Glomerular visceral epithelial cell (primary cell): Measurements from ENCODE around the gene JOSD2.

Source experiments
- DNase-seq: peaks from one replicate; pipeline ENCODE4 v3.0.0-alpha.2; 2016; ENCODE audit errors: extremely low spot score

The JOSD2 gene

DNA sequence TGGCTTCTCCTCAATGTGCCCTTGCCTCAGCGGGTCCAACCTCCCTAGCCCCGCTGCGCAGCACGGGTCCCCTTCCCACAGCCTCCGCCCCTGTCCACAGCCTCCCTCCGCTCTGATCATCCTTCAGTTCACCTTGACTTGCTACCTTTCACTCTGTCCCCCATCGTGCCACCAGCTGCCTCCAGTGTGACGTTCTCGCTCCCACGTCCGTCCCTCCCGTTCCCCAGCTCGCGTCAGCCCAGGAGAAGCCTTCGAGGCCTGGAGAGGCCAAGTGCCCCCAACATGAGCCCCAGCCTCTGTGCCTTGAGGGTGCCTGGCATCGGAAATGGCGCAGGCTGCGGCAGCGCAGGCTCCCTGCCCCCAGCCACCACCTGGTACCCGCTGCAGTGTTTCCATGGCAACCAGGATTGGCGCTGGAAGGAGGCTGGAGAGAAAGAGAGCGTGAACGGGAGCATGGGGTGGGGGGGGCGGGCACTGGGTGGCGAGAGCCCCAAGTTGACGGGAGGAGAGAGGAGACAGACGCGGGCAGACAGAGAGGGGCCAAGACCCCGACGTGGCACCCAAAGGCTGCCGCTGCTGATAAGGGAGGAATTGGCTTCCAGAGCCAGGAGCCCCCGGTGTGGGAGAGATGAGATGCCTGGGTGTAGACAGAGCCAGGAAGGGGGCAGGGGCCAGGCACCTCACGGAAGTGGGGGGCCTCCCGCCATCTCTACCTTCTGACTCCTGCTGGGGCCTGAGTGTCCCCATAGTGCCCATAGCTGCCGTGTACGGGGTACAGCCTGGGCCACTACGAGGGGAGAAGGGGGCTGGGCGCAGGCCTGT is 3.6 kb upstream of the JOSD2 start:
- no peak for DNase-seq

GRCh38 chr19:50513746-50514345 is 2.9 kb upstream of the JOSD2 start, which contains the start of gene ASPDH:
Gene ASPDH (minus strand): TSS chr19:50513913. CDS start chr19:50513823, 90 bp downstream.
- DNase-seq = no peak

DNA sequence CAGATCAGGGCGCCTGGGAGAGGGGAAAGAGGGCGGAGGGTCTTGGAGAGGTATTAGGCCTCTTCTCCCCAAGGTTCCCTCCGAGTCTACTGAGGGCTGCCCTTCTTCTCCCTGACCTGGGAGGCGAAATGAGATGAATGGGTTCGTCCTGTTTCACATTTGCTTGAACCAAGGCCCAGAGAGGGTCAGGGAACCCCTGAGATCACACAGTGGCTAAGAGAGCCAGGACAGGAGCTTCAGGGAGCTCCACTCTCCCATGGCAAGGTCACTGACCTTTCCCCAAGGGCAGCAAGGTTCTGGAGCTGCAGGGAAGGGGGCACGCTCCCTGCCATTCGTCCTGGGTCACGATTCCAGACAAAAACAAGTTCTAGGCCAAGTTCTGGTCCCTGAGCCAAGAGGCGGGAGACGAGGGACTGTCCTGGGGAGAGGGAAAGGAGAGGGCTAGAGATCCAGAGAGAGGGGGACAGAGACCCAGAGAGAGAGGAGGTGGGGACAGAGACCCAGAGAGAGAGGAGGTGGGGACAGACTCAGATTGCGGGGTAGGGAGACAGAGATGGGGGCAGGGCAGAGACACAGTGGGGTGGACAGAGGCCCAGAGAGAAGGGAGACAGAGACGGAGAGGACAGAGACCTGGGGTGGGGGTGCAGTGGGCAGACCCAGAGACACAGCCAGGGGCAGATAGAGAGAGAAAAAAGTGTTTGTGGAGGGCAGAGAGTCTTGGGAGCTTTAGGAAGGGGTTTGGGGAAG is 2.2 kb upstream of the JOSD2 start:
- DNase-seq = no peak

GRCh38 chr19:50512112-50512998 is 1.4 kb upstream of the JOSD2 start:
- DNase-seq = no peak

DNA sequence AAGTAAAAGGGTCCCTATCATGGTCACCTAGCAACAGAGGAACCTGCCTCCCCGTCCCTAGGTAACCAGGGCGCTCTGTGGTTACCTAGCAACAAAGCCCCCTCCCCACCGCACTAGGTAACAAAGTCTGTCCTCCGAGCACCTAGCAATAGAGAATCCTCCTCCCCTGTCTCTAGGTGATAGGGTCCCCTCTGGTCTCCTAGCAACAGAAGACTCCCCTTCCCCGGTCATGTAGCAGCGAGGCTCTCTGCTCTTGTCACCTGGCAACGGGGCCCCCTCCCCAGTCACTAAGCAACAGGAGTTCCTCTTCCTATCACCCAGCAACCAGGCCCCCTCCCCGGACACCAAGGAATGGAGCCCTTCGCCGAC is 307 bp downstream of the JOSD2 start:
- no peak for DNase-seq

- DNase-seq = no peak
Observed at GRCh38 chr19:50510121-50510670, 795 bp downstream of the JOSD2 start.

GRCh38 chr19:50509366-50509765 is 1.6 kb downstream of the JOSD2 start:
- DNase-seq = no peak

DNA sequence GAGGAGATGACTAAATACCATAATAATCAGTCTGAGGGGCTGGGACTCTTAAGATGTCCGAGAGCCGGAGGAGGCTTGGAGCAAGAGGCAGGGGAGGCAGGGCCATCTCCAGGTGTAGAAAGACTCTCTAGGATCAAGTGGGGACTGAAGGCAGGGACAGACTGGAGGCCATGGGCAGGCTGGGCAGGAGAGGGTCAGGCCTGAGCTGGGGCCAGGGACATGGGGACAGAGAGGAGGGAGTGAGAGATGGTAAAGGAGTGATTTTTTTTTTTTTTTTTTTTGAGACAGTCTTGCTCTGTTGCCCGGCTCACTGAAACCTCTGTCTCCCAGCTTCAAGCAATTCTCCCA is 2.2 kb downstream of the JOSD2 start:
- no peak for DNase-seq

DNA sequence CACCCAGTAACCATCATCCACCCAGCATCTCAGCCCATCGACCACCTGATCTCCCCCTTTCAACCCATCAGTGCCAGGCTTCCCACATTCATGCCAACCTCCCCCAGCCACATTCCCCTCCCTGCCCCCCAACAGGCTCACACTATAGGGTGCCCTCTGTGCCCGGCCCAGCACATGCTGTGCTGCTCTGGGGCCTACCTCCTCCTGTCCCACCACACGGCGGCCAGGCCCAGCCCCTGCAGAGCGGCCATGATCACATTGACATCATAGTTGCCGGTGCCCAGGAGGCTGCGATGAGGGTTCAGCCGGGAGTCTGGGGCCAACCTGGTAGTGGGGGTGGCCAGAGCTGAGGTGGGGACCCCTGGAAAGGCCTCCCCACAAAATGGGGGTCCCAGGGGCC is 3.6 kb downstream of the JOSD2 start:
- no peak for DNase-seq

DNA sequence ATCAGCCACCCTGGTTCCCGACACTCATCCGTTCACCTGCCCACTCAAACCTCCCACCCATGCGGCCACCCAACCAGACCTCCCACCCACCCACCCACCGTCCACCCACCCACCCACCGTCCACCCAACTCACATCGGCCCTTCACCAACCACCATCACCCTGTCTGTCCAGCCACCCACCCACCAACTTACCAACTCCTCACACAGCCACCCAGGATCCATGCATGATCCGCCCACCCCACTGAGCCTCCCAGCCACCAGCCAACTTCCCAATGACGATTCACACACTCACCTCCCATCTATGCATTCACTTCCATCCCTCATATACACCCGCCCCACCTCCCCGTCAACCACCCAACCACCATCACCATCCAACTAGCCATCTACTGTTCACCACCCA is 4.3 kb downstream of the JOSD2 start:
- DNase-seq = no peak

DNA sequence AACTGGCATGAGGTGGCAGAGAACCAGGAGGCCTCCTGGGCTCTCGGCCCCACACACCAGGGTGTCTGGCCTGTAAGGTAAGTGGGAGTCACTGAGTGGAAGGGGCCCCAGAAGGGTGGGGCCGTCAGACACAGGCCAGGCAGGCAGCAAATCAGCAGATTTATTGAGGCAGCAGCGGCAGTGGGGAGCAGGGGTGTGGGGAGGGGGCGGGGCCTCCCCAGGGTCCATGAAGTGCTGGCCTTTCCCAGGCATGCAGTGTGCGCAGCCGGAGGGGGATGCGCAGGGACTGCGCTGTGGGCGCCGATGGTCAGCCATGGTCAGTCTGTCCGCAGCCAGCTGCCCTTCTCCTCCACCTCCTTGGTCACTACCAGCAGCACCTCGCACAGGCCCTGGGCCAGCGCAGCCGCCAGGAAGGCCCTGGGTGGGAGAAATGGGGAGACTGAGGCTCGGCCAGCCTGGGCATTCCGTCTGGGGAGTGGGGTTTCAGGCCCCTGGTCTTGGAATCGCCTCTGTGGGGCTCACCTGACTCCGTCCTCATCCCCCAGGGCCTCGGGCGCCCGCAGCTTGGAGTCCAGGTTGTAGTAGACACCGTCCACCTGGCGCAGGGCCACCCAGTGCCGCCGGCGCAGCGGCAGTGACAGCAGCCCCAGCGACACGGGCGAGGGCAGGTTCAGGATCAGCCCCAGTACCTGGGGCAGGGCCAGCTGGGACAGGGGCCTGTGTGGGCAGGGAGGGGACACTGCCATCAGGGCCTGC is 5.0 kb downstream of the JOSD2 start:
- no peak for DNase-seq

GRCh38 chr19:50501568-50502475 is 9.2 kb downstream of the JOSD2 start:
- DNase-seq = no peak

- no peak for DNase-seq
Observed at GRCh38 chr19:50501186-50501567, 9.8 kb downstream of the JOSD2 start.

DNA sequence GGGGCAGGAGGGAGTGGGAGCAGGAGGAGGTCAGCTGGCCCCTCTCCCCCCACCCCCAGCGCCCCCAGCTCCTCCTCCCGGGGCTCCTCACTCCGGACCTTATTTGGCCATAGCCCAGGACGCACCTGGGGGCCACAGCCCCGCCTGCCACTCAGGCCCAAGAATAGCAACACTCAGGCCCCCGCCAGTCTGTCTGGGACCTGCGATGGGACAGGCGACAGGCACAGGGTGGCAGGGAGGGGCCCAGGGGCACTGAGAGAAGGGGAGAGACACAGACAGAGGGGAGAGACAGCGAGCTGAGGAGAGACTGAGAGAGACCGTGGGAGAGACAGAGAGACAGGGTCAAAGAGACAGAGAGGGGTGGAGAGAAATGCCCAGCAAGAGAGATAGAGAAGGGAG is 10.2 kb downstream of the JOSD2 start:
- no peak for DNase-seq

DNA sequence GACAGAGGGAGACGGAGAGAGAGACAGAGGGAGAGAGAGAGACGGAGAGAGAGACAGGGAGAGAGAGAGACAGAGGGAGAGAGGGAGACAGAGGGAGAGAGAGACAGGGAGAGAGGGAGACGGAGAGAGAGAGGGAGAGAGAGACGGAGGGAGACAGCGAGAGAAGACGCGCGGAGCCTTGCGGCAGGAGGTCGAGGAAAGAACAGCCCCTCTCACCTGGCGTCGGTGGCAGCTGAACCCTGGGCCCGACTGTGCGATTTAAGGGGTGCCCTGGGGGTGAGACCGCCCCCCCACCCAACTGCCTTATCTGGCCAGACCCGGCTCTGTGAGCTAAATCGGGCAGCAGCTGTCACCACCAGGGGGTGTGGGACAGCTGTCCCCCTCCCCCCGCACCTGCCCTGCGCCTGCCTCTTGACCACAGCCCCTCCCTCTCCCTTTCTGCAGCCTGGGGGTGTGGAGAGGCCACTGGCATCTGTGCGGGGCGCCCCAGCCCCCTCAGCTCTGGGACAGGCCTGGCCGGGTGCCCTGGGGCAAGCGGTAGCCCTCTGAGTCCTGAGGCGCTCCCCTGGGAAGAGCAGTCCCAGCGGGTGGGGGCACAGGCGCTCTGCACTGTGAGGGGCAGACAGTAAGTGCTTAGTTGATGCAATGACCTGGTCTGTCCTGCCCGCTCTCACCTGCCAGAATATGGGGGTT is 10.8 kb downstream of the JOSD2 start:
- no peak for DNase-seq

GRCh38 chr19:50498219-50499056 is 12.6 kb downstream of the JOSD2 start:
- DNase-seq = no peak

DNA sequence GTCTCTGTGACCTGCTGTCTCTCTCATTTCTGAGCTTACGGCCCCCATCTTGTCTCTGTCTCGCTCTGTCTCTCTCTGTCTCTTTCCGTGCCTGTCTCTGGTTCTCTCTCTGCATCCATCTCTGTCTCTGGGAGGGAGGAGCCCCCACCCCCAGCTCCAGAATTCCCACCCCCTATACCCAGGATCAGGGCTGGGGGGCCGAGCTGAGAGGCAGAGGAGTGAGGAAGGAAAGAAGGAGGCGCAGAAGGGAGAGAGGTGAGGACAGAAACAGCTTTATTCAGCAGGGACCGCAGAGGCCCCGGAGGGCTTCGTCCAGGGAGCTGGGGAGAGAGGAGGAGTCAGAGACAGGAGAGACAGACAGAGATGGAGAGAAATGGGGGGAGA is 14.0 kb downstream of the JOSD2 start:
- no peak for DNase-seq
